ENCODE data around the gene COL4A2.

- TF ChIP-seq CTCF (IDR thresholded peaks at IDR 0.05) (no peak), POLR2A (IDR thresholded peaks at IDR 0.05) (no peak)
Observed at GRCh38 chr13:110393761-110394160, 86.7 kb downstream of the COL4A2 start.
